ENCODE data around the gene SLC51B. TPM values are rescaled to one million over a fixed set of nuclear protein-coding genes. Genes with fewer than 3 reads are reported as not detected.

The SLC51B gene
- total RNA-seq, 2 experiments from 2014 or later = not detected

DNA sequence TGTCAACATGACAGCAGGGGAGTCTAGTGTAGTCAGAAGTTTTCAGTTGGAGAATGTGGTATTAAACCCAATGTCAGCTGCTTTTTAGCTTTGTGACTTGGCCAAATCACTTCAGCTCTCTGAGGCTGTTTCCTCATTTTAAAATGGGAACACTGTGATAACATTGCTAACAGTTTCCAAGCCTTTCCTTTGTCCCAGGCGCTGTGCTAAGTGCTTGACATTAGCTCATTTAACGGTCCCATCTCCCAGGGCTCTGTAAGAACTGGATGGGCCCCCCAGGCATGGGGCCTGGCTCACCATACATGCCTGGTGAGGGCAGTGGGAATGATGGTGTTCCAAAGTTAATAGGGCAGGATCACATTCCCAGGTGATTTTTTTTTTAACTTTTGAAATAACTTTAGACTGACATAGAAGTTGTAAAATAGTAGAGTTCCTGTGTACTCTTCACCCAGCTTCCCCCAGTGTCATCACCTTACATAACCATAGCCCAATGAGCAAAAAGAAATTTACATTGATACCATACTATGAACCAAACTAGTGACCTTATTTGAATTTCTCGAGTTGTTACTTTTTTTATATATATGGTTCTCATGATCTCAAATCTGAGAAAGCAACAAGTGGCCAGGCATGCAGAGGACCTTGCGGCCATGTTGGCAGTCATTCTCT is 14.9 kb downstream of the SLC51B start:
- peaks cover 9% of the 10 kb centered on the region for H3K27me3 Mint-ChIP-seq
- H3K4me3 Mint-ChIP-seq = no peak overlapping the region
- DNase-seq = no peak
- ChIA-PET POLR2A (no interaction called here), CTCF (no interaction called here)
- no peak overlapping the region for H3K27ac Mint-ChIP-seq
- no peaks in the 10 kb centered on the region for H3K36me3 Mint-ChIP-seq (ENCODE audit: low read depth)
- H3K9me3 Mint-ChIP-seq = no peaks in the 10 kb centered on the region
- H3K4me1 Mint-ChIP-seq = peaks cover 7% of the 10 kb centered on the region

DNA sequence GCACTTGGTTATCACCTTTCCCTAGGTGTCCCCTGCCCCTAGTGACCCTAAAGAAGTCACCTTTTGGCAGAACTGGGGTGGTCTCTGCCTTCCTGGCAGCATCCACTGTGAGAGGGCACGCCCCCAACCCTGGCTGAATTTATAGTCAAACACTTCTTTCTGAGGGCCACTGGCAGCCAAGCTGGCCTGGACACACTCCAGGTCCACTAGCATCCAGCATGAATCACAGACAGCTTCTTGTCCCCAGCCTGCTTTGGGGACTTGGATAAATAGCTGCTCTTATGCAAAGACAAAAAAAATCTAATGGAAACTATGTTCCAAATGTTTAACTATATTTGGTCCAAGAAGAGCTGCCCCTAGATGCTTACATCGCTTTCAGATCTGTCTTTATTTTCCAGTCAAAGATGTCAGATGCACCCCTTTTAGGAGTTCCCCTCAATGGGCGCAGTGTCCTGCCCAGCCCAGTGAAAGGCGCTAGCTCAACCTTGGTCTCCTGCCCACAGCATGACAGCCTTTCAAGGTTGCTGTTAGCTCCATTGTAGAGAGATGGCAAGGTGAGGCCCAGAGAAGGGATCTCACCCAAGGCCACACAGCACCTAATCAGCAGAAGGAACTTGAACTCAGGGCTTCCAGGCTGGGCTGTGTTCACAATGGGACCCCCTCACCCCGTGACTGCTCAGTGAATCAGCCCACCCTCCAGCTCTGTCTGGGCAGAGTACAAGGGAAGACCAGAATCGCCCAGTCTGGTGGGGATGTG is 15.6 kb downstream of the SLC51B start:
- Mint-ChIP-seq H3K4me3 (no peak overlapping the region), H3K27me3 (peaks cover 16% of the 10 kb centered on the region), H3K4me1 (peaks cover under 1% of the 10 kb centered on the region), H3K9me3 (no peaks in the 10 kb centered on the region), H3K36me3 (ENCODE audit: low read depth) (no peaks in the 10 kb centered on the region), H3K27ac (no peak overlapping the region)
- ChIA-PET POLR2A (interaction anchor here (0.8 kb wide), 1 partner anchor 244 kb away, joined by 3 read pairs; the partner anchor contains the start of gene RNU5B-1), CTCF (no interaction called here)
- no peak for DNase-seq

GRCh38 chr15:65062061-65062460 is 16.9 kb downstream of the SLC51B start:
- CTCF ChIA-PET = no interaction called here
- Mint-ChIP-seq H3K4me1 (no peaks in the 10 kb centered on the region), H3K9me3 (no peaks in the 10 kb centered on the region), H3K36me3 (ENCODE audit: low read depth) (no peaks in the 10 kb centered on the region), H3K4me3 (no peak overlapping the region), H3K27me3 (peaks cover 25% of the 10 kb centered on the region), H3K27ac (no peak overlapping the region)
- no peak for DNase-seq
- POLR2A ChIA-PET = no interaction called here

DNA sequence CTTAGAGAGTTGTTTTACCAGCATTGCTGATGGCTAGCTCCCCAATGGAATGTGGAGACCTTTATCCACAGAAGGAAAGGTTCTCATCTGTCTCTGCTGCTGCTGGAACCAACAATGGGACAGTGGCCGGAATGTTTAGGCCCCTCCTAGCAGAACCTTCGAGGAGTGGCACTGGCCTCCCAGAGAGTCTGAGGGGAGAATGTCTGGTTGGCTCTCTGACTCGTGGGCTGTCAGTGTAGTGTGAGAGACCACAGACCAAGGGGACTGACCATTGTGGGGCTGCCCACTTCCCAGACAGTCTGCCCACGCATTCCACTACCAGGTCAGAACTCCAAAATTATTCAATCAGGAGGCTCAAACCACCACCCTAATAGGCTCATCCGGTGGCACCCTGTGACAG is 17.5 kb downstream of the SLC51B start:
- peaks cover 29% of the 10 kb centered on the region for H3K27me3 Mint-ChIP-seq
- no peak overlapping the region for H3K27ac Mint-ChIP-seq
- no peaks in the 10 kb centered on the region for H3K36me3 Mint-ChIP-seq (ENCODE audit: low read depth)
- peaks cover 2% of the 10 kb centered on the region for H3K4me1 Mint-ChIP-seq
- no peak for DNase-seq
- H3K4me3 Mint-ChIP-seq = no peak overlapping the region
- H3K9me3 Mint-ChIP-seq = no peaks in the 10 kb centered on the region
- POLR2A ChIA-PET = no interaction called here
- CTCF ChIA-PET = no interaction called here

- ChIA-PET POLR2A (no interaction called here), CTCF (no interaction called here)
- no peaks in the 10 kb centered on the region for H3K9me3 Mint-ChIP-seq
- no peak for DNase-seq
- no peak overlapping the region for H3K4me3 Mint-ChIP-seq
- peaks cover 4% of the 10 kb centered on the region for H3K4me1 Mint-ChIP-seq
- no peak overlapping the region for H3K27ac Mint-ChIP-seq
- H3K27me3 Mint-ChIP-seq = peaks cover 40% of the 10 kb centered on the region
- H3K36me3 Mint-ChIP-seq (ENCODE audit: low read depth) = no peaks in the 10 kb centered on the region
Measured at GRCh38 chr15:65066001-65066634, 20.9 kb downstream of the SLC51B start.

DNA sequence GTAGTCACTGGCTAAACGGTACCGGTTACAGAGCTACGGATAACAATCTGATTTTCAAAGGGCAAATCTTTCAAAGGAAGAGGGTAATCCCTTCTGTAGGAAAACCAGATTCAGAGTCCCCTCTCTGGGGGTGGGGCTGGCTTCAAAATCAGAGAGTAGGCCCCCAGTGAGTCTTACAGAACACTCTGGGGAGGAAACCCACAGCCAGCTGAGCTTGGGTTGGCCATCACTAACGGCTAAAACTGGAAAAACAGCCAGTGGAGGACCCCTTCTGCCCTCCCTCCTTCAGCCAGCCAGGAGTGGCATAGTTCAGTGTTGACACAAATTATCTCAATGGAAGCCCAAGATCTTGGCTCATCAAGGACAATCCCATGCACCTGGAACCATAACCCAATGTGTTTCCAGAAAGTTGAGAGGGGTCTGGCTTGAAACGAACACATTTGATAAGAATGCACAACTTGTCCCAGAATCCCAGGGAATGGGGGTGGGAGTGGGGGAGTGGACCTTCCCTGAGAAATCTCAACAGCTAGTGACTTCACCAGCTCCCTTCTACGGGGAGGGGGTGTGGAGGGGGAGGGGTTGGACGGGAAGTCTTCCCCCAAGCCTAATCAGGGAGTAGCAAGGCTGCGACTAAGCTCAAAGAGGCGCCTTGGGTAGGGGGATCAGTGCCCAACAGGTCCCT is 21.6 kb downstream of the SLC51B start:
- Mint-ChIP-seq H3K4me3 (no peak overlapping the region), H3K36me3 (ENCODE audit: low read depth) (no peaks in the 10 kb centered on the region), H3K9me3 (no peaks in the 10 kb centered on the region), H3K27ac (no peak overlapping the region), H3K4me1 (peaks cover 4% of the 10 kb centered on the region), H3K27me3 (peaks cover 40% of the 10 kb centered on the region)
- CTCF ChIA-PET = no interaction called here
- DNase-seq = no peak
- POLR2A ChIA-PET = interaction anchor here (0.5 kb wide), 1 partner anchor 239 kb away, joined by 4 read pairs; no protein-coding TSS in a partner anchor

DNA sequence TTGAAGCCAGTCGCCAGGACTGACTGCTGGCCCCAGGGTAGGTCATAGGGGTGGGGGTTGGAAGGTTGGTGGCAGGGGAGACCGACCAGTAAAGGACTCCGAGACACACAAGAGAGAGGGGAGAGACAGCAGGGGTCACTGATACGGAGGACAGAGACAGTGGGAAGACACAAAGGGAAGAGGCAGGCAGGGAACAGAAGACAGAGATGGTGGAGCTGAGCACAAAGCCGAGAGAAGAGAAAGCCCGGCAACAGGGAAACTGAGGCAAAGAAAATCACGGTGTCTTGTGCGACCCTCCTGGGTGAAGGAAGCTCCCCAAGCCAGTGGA is 22.1 kb downstream of the SLC51B start:
- ChIA-PET POLR2A (no interaction called here), CTCF (no interaction called here)
- no peak overlapping the region for H3K27ac Mint-ChIP-seq
- H3K4me1 Mint-ChIP-seq = peaks cover 4% of the 10 kb centered on the region
- no peaks in the 10 kb centered on the region for H3K36me3 Mint-ChIP-seq (ENCODE audit: low read depth)
- peaks cover 38% of the 10 kb centered on the region for H3K27me3 Mint-ChIP-seq
- no peak for DNase-seq
- no peak overlapping the region for H3K4me3 Mint-ChIP-seq
- no peaks in the 10 kb centered on the region for H3K9me3 Mint-ChIP-seq

DNA sequence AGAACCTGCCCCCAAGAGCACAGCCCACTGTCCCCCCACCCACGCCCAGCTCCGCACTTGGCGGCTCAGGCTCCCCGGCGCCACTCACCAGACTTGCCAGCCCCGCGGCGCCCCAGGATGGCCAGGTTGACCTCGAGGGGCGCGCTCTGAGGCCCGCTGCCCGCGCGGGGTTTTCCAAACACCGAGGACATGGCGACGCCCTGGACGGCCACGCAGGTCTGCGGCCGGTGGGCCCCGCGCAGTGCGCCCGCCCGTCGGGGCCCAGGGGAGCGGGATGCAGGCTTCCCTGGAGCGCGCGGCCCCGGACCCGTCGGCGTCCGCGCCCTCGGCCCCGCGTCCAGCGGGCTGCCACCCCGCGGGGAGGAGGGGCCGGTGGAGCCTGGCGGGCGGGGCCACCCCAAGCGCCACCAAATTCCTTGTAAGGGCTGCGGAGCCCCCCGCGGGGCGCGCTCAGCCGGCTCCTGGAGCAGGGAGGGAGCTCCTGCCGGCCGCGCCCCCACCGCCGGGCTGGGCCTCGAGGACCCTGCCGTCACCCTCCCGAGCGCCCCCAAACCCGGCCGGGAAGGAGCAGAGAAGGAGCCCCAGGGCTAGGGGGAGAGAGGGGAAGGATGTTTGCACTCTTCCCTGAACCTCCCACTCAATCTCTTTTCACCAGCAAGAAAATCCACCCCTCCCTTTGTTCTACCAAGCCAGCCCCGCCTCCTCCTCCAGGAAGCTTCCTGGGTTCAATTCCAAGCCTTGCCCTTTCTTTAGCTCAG is 22.6 kb downstream of the SLC51B start, which contains the start of gene RASL12:
Gene RASL12 (minus strand): TSS at position 347 of the 758 bp plus-strand sequence. CDS start 156 bp downstream, at position 191.
- H3K27me3 Mint-ChIP-seq = peaks cover 36% of the 10 kb centered on the region
- no peak within 1 kb of the TSS for H3K4me3 Mint-ChIP-seq
- DNase-seq = no peak
- CTCF ChIA-PET = no interaction called here
- no peaks in the 10 kb centered on the region for H3K9me3 Mint-ChIP-seq
- H3K36me3 Mint-ChIP-seq (ENCODE audit: low read depth) = no peaks in the 10 kb centered on the region
- no peak within 1 kb of the TSS for H3K27ac Mint-ChIP-seq
- H3K4me1 Mint-ChIP-seq = peaks cover 4% of the 10 kb centered on the region
- POLR2A ChIA-PET = no interaction called here

GRCh38 chr15:65068403-65068788 is 23.2 kb downstream of the SLC51B start:
- H3K4me1 Mint-ChIP-seq = peaks cover 4% of the 10 kb centered on the region
- H3K36me3 Mint-ChIP-seq (ENCODE audit: low read depth) = no peaks in the 10 kb centered on the region
- no peak for DNase-seq
- ChIA-PET CTCF (interaction anchor here (0.6 kb wide), 1 partner anchor 254 kb away, joined by 4 read pairs; no protein-coding TSS in a partner anchor), POLR2A (no interaction called here)
- peaks cover 33% of the 10 kb centered on the region for H3K27me3 Mint-ChIP-seq
- no peaks in the 10 kb centered on the region for H3K9me3 Mint-ChIP-seq
- no peak overlapping the region for H3K4me3 Mint-ChIP-seq
- no peak overlapping the region for H3K27ac Mint-ChIP-seq

- H3K27me3 Mint-ChIP-seq = peaks cover 31% of the 10 kb centered on the region
- POLR2A ChIA-PET = no interaction called here
- no peaks in the 10 kb centered on the region for H3K9me3 Mint-ChIP-seq
Measured at GRCh38 chr15:65069179-65069578, 24.0 kb downstream of the SLC51B start.

GRCh38 chr15:65069779-65070546 is 24.8 kb downstream of the SLC51B start:
- ChIA-PET CTCF (interaction anchor here (1.3 to 1.7 kb wide), 2 partner anchors 15 to 20 kb away, joined by 3 to 7 read pairs; no protein-coding TSS in a partner anchor), POLR2A (interaction anchor here (1.2 kb wide), 1 partner anchor 235 kb away, joined by 3 read pairs; no protein-coding TSS in a partner anchor)
- Mint-ChIP-seq H3K36me3 (ENCODE audit: low read depth) (no peaks in the 10 kb centered on the region), H3K9me3 (no peaks in the 10 kb centered on the region), H3K4me1 (peaks cover 4% of the 10 kb centered on the region), H3K4me3 (no peak overlapping the region), H3K27ac (no peak overlapping the region), H3K27me3 (peaks cover 31% of the 10 kb centered on the region)
- no peak for DNase-seq

More at GRCh38 chr15:65069179-65069578, 24.0 kb downstream of the SLC51B start:
- Mint-ChIP-seq H3K27ac (no peak overlapping the region), H3K36me3 (ENCODE audit: low read depth) (no peaks in the 10 kb centered on the region), H3K4me3 (no peak overlapping the region), H3K4me1 (peaks cover 4% of the 10 kb centered on the region)
- CTCF ChIA-PET = interaction anchor here (1.3 to 1.7 kb wide), 2 partner anchors 14 to 21 kb away, joined by 3 to 7 read pairs; no protein-coding TSS in a partner anchor
- no peak for DNase-seq

- H3K36me3 Mint-ChIP-seq (ENCODE audit: low read depth) = no peaks in the 10 kb centered on the region
- H3K9me3 Mint-ChIP-seq = no peaks in the 10 kb centered on the region
- H3K27me3 Mint-ChIP-seq = peaks cover 24% of the 10 kb centered on the region
- CTCF ChIA-PET = interaction anchor here (0.9 kb wide), 1 partner anchor 856 kb away, joined by 3 read pairs; no protein-coding TSS in a partner anchor
- POLR2A ChIA-PET = no interaction called here
- DNase-seq = no peak
- no peak overlapping the region for H3K4me3 Mint-ChIP-seq
- H3K27ac Mint-ChIP-seq = no peak overlapping the region
- peaks cover 5% of the 10 kb centered on the region for H3K4me1 Mint-ChIP-seq
Measured at GRCh38 chr15:65071381-65071811, 26.2 kb downstream of the SLC51B start.

All from activated CD4-positive, alpha-beta memory T cell treated with anti-CD3 and anti-CD28 coated beads, Interleukin-2, amount 10 ng/mL, durations not matched to agents 7 days and 5 days (primary cell).